Calu3 (cell line): ENCODE results near the gene MCAM. TPM values are rescaled to one million over a fixed set of nuclear protein-coding genes. Genes with fewer than 3 reads are reported as not detected.

ENCODE experiments used
- BruUV-seq: library from RNA; stranded (reverse); fragments of 400-500 nt; replicated peaks from 2 replicates; lab custom pipeline; 2021; lab: Mats Ljungman, UMichigan
- CTCF ChIA-PET: fragments of 300-600 bp; sonication (Branson Sonifier 250); formaldehyde crosslinking; loops from one replicate; lab custom pipeline; 2022; ENCODE audit warnings: antibody characterized with exemption; lab: Charles Lee
- DNase-seq: peaks from one replicate; pipeline ENCODE4 v3.0.0; 2022
- H3K27ac Mint-ChIP-seq: one replicate; pipeline ENCODE4 v1.8.0; 2022; ENCODE audit warnings: mixed read lengths; ENCODE audit not compliant: unreplicated experiment
- H3K27me3 Mint-ChIP-seq: one replicate; pipeline ENCODE4 v1.8.0; 2022; ENCODE audit warnings: mixed read lengths; ENCODE audit not compliant: unreplicated experiment
- H3K36me3 Mint-ChIP-seq: one replicate; pipeline ENCODE4 v1.8.0; 2022; ENCODE audit warnings: mild to moderate bottlenecking, moderate library complexity, mixed read lengths; ENCODE audit not compliant: insufficient read depth, unreplicated experiment
- H3K4me1 Mint-ChIP-seq: one replicate; pipeline ENCODE4 v1.8.0; 2022; ENCODE audit warnings: mild to moderate bottlenecking, low read depth, mixed read lengths; ENCODE audit not compliant: unreplicated experiment
- H3K4me3 Mint-ChIP-seq: one replicate; pipeline ENCODE4 v1.8.0; 2022; ENCODE audit warnings: mild to moderate bottlenecking, low read depth, moderate library complexity, mixed read lengths; ENCODE audit not compliant: unreplicated experiment
- H3K9me3 Mint-ChIP-seq: one replicate; pipeline ENCODE4 v1.8.0; 2022; ENCODE audit warnings: low read depth, mixed read lengths; ENCODE audit not compliant: unreplicated experiment
- intact Hi-C: fragments of 100-400 bp; cut with micrococcal nuclease; formaldehyde crosslinking; loops from one replicate; pipeline ENCODE4 v1.10.0; 2022; ENCODE audit not compliant: unreplicated experiment
- total RNA-seq: library from RNA; stranded (reverse); gene quantifications from 2 replicates; pipeline ENCODE4 v1.2.3, GENCODE V29; 2022
- TF ChIP-seq, protein P1 (sequence below): fragments of 200-600 bp; IDR thresholded peaks from one replicate; pipeline ENCODE4 v1.8.0; 2022; ENCODE audit warnings: antibody characterized with exemption; ENCODE audit not compliant: unreplicated experiment

MCAM gene
- total RNA-seq, 1 experiment from 2014 or later, result 25.1 TPM

DNA sequence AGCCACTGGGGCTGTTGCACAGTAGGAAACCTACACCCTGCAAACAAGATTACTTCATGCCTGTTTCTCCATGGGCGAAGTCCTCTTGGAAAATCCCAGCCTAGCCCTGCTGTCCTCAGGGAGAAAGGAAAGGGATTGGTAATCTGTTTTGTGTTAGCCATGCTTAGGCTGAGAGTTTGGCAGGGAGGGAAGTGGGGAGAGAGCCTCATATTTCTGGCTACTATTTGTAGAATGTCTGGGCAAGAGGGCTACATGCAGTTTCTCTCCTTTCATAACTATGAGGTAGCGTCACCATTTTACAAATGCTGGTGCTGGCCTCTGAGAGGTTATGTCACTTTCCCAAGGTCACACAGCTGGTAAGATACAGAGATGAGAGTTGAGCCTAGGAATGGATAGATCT, 30.3 kb upstream of the MCAM start:
- Mint-ChIP-seq H3K27me3 (peaks cover 83% of the 10 kb centered on the region), H3K36me3 (peaks cover 4% of the 10 kb centered on the region), H3K4me1 (no peaks in the 10 kb centered on the region), H3K4me3 (no peak overlapping the region), H3K9me3 (no peaks in the 10 kb centered on the region), H3K27ac (no peak overlapping the region)
- no peak for DNase-seq
- intact Hi-C loops, result no loop called here
- CTCF ChIA-PET, result no interaction called here
- no TSS peak for BruUV-seq
- TF ChIP-seq, protein P1, sequence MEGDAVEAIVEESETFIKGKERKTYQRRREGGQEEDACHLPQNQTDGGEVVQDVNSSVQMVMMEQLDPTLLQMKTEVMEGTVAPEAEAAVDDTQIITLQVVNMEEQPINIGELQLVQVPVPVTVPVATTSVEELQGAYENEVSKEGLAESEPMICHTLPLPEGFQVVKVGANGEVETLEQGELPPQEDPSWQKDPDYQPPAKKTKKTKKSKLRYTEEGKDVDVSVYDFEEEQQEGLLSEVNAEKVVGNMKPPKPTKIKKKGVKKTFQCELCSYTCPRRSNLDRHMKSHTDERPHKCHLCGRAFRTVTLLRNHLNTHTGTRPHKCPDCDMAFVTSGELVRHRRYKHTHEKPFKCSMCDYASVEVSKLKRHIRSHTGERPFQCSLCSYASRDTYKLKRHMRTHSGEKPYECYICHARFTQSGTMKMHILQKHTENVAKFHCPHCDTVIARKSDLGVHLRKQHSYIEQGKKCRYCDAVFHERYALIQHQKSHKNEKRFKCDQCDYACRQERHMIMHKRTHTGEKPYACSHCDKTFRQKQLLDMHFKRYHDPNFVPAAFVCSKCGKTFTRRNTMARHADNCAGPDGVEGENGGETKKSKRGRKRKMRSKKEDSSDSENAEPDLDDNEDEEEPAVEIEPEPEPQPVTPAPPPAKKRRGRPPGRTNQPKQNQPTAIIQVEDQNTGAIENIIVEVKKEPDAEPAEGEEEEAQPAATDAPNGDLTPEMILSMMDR, result no peak

DNA sequence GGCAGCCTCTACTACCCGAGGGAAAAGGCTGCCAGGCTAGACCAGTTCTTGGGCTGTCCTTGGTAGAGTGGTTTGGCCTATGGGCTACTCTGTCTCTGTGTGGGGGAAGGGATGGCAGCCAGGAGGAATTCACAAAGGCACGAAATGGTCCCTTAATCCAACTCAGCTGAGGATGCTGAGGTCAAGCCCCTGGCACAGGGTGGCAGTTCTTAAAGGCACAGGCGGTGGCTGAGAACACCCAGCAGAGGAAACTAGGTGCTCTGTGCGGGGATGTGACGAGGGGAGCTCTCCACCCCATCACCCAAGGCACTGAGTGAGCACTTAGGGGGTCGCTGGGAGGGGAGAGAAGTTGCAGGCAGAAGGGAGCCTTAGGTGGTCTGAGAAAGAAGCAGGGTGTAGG, 29.7 kb upstream of the MCAM start, which contains the start of gene MFRP:
MFRP (minus strand) TSS at position 101 of the 400 bp plus-strand sequence. CDS start 192 bp downstream, outside the sequence.
- DNase-seq, result no peak
- Mint-ChIP-seq H3K4me3 (no peak within 1 kb of the TSS), H3K27ac (no peak within 1 kb of the TSS), H3K27me3 (peaks cover 80% of the 10 kb centered on the region), H3K9me3 (no peaks in the 10 kb centered on the region), H3K36me3 (peaks cover 4% of the 10 kb centered on the region), H3K4me1 (no peaks in the 10 kb centered on the region)
- TF ChIP-seq, protein P1, result no peak
- BruUV-seq, result no TSS peak
- CTCF ChIA-PET, result no interaction called here
- intact Hi-C loops, result no loop called here

DNA sequence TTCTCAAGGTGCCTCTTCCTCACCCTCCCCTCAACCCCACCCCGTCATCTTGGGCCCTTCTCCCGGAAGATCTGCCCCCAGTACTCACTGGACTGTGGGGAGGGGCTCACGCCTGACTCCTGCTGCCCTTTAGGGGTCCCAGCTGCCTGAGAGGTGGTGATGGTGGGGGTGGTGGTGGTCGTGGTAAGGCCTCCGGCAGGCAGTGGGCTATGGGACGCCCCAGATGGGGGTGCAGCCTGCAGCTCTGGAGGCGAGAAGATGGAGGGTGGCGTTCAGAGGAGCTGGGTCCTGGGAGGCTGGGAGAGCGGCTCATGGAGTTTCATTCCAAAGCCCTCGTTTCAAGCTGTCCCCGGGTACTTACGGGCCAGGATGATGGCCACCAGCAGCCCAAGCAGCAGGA, 28.8 kb upstream of the MCAM start:
- BruUV-seq, result no TSS peak
- intact Hi-C loops, result no loop called here
- H3K36me3 Mint-ChIP-seq, result peaks cover 4% of the 10 kb centered on the region
- no peak overlapping the region for H3K27ac Mint-ChIP-seq
- CTCF ChIA-PET, result no interaction called here
- no peak for DNase-seq
- no peaks in the 10 kb centered on the region for H3K9me3 Mint-ChIP-seq
- peaks cover 6% of the 10 kb centered on the region for H3K4me1 Mint-ChIP-seq
- TF ChIP-seq, protein P1, result no peak
- H3K27me3 Mint-ChIP-seq, result peaks cover 80% of the 10 kb centered on the region
- no peak overlapping the region for H3K4me3 Mint-ChIP-seq

DNA sequence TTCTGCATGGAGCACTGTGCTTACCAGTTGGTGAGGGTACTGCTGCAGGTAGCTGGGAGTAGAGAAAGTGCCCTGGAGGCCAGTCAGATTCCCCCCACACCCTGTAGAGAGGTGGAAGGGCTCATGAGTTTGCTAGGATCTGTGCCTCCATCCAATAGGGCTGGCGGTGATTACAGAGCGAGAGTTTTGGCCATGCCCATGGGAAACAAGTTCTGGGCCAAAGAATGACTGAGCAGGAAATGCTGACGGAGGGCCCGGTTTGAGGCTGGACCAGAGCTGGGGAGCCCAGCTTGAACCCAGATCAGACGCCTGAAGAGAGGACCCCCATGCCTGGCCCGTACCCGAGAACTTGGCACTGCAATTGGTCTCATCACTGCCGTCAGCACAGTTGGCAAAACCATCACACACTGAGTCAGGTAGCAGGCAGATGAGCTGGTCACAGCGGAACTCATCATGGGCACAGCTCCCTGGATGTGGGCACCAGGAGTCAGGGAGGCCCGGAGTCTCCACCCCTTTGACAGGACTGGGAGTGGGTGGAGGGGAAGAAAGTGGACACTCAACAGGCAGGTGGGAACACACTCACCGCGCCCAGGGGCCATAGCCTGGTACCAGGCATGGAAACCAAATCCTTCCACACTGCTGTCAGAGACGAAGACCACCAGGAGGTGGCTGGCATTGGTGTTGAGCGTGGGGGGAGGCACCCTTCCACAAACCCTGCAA, 27.5 kb upstream of the MCAM start:
- peaks cover 4% of the 10 kb centered on the region for H3K36me3 Mint-ChIP-seq
- H3K9me3 Mint-ChIP-seq, result no peaks in the 10 kb centered on the region
- peaks cover 8% of the 10 kb centered on the region for H3K4me1 Mint-ChIP-seq
- no TSS peak for BruUV-seq
- no peak for DNase-seq
- H3K27ac Mint-ChIP-seq, result no peak overlapping the region
- H3K4me3 Mint-ChIP-seq, result no peak overlapping the region
- H3K27me3 Mint-ChIP-seq, result peaks cover 74% of the 10 kb centered on the region
- intact Hi-C loops, result no loop called here
- CTCF ChIA-PET, result no interaction called here
- TF ChIP-seq, protein P1, result no peak
